SK-N-DZ (cell line): ENCODE results near the gene ZNF320. TPM values are rescaled to one million over a fixed set of nuclear protein-coding genes. Genes with fewer than 3 reads are reported as not detected.
"Not testable (repeated sequence)": the region's sequence is repeated elsewhere in the genome, so short reads cannot be mapped to it uniquely, and the experiment has no call there.

ENCODE experiments used
- DNase-seq: peaks from one replicate; pipeline ENCODE4 v3.0.0-alpha.2; 2015; ENCODE audit warnings: low spot score
- polyA plus RNA-seq, 2 experiments: library from polyadenylated mRNA; depleted of rRNA; stranded (reverse); fragments of >200 nt; gene quantifications; 2 replicates each; pipeline ENCODE4 v1.2.3, GENCODE V29; 2014

Gene ZNF320
- polyA plus RNA-seq (2014; cell fraction: cytosol; rRNA removed): 5.7 and 8.1 TPM in 2 replicates
- polyA plus RNA-seq (2014; cell fraction: nucleus; rRNA removed): 2.8 and 12.4 TPM in 2 replicates

DNA sequence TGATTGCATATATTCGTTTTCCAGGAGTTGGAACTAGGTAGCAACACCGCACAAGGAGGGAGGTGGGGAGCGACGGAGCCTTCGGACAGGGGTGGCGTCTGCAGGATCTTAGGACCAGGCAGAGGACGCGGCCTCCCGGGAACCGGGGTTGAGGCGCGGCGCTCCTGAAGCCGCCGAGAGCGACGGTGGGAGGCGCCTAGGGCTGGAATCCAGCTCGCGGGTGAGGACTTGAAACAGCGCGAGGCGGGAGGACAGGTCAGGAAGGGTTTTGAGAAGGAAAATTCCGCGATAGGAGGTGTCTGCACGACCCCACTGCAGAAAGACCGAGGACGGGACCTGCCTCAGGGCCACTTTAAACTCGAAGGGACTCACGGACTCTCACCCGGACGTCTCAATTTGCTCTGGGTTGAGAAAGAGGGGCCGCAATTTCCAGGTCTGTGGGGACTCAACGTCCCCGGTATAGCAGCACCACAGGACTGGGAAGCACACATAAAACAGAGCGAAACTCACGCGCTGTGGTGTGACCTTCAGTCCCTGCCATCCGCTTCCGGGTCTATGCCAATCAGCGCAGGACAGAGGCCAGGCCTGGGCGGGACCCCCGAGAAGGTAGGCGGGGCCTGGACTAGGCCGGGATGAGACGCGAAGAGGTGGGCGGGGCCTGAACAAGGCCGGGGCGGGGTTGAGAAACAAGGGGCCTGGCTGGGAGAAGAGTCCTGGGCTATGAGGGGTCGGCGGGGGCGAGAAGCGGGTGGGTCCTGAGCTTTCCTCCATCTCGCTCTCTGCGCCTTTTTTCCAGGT is at the start of gene ZNF320:
TSS of gene ZNF320 (minus strand) at position 498 of the 798 bp plus-strand sequence. CDS start 7,380 bp downstream, outside the sequence.
- DNase-seq: peak; percentile 87

DNA sequence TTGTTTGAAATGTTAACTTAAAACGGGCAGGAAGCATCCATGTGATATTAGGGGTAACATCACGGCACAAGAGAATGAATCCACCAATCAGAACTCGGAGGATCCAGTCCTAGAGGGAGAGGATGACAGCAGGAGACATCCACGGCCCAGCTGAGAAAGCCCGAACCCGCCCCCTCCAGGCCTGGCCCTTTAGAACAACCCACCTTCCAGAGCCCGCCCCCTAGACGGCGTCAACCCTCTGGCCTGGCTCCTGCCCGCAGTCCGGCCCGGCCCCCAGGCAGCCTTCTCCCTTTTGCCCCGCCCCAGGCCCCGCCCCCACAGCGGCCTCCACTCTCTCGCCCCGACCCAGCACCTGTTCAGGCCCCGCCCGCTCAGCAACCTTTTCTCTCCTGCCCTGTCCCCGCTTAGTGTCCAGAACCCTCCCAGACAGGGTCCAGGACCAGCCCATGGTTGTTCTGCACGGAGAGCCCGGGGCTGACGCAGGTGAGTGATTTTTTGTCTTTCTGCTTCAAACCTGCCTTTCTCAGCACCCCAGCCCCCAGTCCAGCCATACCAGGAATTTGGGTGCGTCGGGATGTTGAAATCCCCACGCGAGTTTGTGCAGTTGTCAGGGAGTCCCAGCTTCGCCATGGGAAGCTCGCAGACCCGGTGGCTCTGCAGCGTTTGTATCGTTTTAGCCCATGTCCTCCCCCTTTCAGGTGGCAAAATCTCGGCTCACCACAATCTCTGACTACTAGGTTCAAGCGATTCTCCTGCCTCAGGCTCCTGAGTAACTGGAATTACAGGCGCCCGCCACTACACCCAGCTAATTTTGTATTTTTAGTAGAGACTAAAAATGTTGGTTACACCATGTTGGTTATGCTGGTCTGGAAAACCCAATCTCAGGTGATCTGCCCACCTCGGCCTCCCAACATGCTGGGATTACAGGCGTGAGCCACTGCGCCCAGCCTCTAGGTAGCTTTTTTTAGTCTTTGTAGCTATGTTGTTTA is 49.2 kb upstream of the ZNF320 start:
- no peak for DNase-seq

DNA sequence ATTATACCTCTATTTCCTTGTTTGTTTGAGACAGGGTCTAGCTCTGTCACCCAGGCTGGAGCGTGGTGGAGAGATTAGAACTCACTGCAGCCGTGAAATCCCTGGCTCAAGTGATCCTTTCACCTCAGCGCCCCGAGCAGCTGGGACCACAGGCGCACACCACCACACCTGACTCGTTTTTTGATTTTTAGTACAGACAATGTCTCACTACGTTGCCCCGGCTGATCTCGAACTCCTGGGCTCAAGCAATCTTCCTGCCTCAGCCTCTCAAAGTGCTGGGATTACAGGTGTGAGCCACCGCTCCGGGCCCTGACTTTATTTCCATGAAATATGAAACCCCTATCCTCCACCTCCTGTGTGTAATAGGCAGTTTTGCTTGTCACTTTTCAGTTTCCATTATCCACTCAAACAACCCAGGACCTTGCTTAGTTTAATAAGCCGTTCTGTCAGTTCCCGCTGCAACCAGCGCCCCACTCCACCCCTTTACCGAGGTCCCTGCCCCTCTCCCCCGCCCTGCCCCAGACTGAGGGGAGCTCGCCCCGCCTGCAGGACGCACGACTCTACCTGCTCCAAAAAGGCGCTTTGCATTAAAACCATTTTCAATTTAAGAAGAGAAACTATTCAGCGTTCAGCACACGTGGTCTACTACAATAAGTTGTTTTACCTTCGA is 48.4 kb upstream of the ZNF320 start:
- DNase-seq: no peak

DNA sequence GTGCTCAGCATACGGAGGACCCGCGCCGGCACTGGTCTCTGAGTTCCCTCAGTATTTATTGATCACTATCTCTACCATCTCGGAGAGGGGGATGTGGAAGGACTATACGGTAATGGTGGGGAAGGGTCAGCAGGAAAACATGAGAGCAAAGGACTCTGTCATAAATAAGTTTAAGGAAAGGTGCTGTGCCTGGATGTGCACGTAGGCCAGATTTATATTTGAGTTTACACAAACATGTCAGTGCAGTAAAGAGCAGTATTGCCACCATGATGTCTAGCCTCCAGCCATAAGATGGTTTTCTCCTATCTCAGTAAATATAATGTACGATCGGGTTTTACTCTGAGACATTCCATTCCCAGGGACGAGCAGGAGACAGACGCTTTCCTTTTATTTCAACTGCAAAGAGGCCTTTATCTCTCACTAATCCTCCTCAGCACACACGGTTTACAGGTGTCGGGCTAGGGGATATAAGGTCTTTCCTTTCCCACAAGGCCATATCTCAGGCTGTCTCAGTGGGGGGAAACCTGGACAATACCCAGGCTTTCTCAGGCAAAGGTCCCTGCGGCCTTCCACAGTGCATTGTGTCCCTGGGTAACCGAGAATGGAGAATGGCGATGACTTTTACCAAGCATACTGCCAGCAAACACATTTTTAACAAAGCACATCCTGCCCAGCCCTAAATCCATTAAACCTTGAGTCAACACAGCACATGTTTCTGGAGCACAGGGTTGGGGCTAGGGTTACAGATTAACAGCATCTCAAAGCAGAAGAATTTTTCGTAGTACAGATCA is 47.5 kb upstream of the ZNF320 start:
- DNase-seq: not testable (repeated sequence)

DNA sequence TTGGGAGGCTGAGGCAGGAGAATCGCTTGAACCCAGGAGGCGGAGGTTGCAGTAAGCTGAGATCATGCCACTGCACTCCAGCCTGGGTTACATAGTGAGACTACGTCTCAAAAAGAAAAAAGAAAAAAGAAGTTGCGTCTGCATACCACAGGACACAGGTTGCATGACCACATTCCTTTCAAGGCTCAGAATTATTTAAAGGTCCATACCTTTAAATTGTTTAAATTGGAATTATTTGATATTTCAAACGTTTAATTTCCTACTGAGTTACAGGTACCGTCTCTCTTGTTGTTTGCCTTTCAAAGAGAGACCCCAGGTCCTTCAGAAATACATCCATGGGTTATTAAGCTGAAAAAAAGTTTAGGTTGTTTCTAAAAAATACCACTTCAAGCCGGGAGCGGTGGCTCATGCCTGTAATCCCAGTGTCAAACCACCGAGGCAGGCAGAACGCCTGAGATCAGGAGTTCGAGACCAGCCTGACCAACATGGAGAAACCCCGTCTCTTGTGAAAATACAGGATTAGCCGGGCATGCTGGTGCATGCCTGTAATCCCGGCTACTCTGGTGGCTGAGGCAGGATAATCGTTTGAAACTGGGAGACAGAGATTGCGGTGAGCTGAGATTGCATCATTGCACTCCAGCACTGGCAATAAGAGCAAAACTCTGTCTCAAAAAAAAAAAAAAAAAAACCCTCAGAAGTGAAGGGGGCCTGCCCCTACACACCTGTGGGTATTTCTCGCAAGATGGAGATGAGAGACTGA is 46.6 kb upstream of the ZNF320 start:
- no peak for DNase-seq

DNA sequence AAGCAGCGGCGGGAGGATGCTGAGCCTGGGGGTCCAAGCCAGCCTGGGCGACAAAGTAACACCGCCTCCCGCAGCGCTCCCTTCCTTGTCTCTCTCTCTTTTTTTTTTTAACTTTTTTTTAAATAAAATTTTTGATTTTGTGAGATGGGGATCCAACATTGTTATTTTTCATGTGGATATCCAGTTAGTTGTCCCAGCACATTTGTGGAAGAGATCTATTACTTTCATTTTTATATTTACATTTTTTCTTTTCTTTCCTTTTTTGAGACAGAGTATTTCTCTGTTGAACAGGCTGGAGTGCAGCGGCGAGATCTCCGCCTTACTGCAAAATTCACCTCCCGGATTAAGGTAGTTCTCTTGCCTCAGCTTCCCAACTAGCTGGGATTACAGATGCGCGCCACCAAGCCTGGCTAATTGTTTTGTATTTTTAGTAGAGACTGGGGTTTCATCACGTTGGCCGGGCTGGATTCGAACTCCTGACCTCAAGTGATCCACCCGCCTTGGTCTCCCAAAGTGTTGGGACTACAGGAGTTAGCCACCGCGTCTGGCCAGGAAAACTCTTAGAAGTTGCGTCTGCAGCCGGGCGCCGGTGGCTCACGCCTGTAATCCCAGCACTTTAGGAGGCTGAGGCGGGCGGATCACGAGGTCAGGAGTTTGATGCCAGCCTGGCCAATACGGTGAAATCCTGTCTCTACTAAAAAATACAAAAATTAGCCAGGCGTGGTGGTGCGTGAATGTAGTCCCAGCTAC is 45.9 kb upstream of the ZNF320 start:
- DNase-seq: no peak

DNA sequence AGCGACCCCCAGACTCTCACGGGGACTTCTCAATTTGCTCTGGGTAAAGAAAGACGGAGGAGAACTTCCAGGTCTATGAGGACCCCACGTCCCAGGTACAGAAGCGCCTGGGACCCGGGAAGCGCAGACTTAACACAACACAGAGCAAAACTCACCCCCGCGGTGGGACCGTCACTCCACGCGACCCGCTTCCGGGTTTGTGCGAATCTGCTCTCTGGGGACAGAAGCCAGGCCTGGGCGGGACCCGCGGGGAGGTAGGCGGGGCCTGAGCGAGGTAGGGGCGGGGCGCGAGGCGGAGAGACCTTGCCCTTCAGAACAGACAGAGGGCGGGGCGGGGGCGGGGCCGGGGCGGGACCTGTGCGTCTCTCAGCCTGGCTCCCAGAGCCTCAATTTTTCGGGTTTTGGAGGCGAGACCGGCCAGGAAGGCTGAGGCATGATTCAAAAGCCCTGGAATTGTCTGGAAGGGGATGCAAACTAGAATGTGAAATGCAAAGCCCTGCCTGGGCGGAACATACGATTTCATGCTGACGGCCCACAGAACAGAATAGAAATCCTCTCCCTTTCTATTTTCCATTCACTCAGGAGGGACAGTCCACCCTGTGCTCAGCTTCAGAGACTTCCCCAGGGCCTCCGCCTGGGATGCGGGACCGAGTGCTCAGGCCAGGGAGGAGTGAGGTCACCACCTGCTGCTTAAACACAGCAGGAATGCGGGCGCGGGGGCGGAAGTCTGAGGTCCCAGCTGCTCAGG is 45.1 kb upstream of the ZNF320 start:
- peak; percentile 68 for DNase-seq

DNA sequence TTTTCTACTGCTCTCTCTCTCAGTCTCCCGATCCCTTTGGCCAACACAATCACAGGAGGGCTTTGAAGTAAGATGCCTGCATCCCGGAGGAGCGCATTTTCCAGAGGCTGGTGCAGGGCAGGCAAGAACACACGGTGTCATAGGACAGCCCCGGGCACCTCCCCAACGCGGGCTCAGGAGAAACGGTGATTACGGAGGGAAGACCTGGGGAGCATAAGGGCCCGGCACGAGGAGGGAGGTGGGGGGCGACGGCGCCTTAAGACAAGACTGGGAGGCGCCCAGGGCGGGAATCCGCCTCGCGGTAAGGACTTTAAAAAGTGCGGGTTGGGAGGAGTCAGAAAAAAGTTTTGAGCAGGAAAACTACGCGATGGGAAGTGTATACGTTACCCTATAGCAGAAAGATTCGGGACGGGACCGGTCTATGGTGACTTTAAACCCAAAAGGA is 44.5 kb upstream of the ZNF320 start:
- DNase-seq: peak; percentile 25

DNA sequence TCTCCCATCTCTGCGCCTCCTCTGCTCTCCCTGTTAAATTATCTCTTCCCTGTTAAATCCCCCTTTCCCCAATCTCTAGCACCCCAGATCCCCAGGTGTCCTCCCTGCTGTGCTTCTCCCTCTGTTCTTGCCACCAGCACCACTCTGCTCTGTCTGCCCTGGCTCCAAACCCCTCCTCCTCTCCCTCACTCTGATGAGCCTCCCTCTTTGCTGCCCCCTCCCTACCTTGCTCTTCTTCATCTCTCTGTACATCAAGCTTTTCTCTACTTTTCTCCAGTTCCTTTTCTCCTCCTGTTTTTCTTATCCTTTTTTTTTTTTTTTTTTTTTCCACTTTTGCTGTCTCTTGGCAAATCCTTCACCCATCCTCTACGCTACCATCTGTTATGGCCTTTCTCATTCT is 44.1 kb upstream of the ZNF320 start:
- DNase-seq: not testable (repeated sequence)

DNA sequence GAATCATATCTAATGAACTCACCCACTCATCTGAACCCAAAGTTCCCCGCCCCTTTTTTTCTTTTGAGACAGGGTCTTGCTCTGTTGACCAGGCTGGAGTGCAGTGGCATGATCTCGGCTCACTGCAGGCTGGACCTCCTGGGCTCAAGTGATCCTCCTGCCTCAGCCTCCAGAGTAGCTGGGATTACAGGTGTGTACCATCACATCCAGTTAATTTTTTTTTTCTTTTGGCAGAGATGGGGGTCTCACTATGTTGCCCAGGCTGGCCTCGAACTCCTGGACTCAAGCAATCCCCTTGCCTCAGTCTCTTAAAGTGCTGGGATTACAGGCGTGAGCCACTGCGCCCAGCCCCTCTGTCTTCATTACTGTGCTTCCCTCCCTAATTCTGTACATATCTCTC is 43.5 kb upstream of the ZNF320 start:
- DNase-seq: not testable (repeated sequence)

DNA sequence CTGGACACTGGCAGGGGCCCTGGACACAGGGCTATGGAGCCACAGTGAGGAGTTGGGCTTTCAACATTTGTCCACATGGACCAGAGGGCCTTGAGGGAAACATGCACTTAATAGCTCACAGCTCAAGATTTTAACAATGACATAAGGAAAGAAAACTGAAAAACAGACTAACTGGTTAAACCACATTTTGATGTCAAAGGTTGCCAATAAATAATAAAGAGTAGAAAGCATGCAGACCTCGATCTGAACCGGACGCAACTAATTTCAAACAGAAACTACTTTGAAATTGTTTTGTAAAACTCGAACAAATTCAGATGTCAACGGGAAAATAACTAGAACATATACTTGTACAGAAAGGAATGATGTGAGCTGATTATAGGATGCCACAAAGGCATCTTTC is 41.3 kb upstream of the ZNF320 start:
- DNase-seq: no peak

DNA sequence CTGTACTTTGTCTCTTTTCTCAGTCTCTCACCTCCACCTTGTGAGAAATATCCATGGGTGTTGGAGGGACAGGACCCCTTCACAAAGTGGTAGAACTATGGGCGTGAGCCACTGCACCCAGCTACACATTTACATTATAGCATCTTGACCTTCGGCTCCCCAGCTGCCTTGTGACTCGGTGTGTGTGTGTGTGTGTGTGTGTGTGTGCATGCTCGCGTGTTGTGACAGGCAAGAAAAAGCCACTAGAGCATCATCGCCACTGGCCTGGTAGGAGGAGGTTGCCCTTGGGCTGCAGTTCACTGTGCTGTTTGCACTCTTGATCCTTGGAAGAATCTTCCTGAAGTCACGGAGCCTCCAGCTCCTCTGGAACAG is 39.5 kb upstream of the ZNF320 start:
- no peak for DNase-seq

DNA sequence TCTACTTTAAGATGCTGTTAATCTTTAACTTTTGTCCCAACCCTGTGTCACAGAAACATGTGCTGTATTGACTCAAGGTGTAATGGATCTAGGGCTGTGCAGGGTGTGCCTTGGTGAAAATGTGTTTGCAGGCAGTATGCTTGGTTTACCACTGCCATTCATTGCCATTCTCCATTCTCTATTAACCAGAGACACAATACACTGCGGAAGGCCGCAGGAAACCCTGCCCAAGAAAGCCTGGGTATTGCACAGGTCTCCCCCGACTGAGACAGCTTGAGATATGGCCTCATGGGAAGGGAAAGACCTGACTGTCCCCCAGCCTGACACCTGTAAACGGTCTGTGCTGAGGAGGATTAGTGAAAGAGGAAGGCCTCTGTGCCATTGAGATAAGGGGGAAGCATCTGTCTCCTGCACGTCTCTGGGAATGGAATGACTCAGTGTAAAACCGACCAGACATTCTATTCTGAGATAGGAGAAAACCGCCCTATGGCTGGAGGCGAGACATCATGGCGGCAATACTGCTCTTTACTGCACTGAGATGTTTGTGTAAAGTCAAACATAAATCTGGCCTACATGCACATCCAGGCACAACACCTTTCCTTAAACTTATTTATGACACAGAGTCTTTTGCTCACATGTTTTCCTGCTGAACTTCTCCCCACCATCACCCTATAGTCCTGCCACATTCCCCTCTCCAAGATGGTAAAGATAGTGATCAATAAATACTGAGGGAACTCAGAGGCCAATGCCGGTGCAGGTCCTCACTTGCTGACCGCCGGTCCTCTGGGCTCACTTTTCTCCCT is 38.9 kb upstream of the ZNF320 start:
- no peak for DNase-seq

DNA sequence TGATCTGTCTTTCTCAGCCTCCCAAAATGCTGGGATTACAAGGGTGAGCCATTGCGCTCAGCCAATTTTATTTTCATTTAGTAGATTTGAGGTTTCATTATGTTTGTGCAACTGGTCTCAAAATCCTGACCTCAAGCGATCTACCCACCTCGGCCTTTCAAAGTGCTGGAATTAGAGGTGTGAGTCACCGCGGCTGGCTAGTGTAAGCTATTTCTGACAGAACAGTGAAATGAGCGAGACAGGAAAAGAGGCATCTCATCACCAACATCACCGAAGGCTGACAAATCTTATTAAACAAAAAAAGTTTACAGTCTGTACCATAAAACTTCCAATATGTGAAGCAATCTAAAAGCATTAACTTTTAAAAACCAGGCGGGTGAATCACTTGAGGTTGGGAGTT is 38.0 kb upstream of the ZNF320 start:
- DNase-seq: no peak

DNA sequence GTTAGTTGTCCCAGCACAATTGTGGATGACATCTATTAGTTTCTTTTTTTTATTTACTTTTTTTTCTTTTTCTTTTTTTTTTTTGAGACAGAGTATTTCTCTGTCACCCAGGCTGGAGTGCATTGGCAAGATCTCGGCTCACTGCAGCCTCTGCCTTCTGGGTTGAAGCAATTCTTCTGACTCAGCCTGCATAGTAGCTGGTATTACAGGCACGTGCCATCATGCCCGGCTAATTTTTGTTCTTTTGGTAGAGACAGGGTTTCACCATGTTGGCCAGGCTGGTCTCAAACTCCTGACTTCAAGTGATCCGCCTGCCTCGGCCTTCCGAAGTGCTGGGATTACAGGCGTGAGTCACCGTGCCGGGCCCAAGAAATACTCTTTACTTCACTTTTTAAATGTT is 27.2 kb upstream of the ZNF320 start:
- DNase-seq: not testable (repeated sequence)

DNA sequence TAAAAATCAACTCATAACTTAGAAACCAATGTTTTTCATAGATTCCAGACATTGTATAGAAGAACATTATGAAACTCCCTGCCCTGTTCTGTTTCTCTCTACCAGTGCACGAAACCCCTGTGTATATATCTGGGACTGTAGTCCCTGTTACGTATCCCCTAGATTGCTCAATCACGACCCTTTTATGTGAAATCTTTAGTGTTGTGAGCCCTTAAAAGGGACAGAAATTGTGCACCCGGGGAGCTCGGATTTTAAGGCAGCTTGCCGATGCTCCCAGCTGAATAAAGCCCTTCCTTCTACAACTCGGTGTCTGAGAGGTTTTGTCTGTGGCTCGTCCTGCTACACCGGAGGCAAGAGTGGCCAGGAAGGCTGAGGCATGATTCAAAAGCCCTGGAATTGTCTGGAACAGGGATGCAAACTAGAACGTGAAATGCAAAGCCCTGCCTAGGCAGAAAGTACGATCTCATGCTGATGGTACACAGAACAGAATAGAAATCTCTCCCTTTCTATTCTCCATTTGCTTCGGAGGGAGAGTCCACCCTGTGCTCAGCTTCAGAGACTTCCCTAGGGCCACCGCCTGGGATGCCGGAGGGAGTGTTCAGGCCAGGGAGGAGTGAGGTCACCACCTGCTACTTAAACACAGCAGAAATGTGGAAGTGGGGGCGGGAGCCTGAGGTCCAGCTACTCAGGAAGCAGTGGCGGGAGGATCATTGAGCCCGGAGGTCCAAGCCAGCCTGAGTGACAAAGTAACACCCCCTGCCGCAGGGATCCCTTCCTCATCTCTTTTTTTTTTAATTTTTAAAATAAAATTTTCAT is 26.6 kb upstream of the ZNF320 start:
- DNase-seq: no peak
